HK-2 (cell line): ENCODE data around the gene OR6P1.

ENCODE experiments used
- DNase-seq: peaks from one replicate; pipeline ENCODE4 v3.0.0-alpha.2; 2018; ENCODE audit not compliant: unreplicated experiment

Gene OR6P1

GRCh38 chr1:158516966-158517365 is 53.4 kb downstream of the OR6P1 start:
- no peak for DNase-seq
